GM23338 (cell line): ENCODE results near the gene SASH1. TPM values are rescaled to one million over a fixed set of nuclear protein-coding genes. Genes with fewer than 3 reads are reported as not detected.

ENCODE experiments used
- ATAC-seq: fragments of 200-7000 bp; cut with Tn5 transposase; 3 replicates; pipeline ENCODE4 v1.9.1; 2020
- DNase-seq: peaks from one replicate; pipeline ENCODE4 v3.0.0-alpha.2; 2015; ENCODE audit warnings: low spot score
- H2AFZ ChIP-seq: fragments of 200-600 bp; sonication (generic); 2 replicates; pipeline ENCODE4 v1.8.0; 2016; ENCODE audit warnings: antibody characterized with exemption, mild to moderate bottlenecking, moderate library complexity
- H3F3A ChIP-seq: fragments of 200-600 bp; sonication (generic); replicated peaks from 2 replicates; pipeline ENCODE4 v1.8.0; 2017; ENCODE audit warnings: antibody characterized with exemption, mixed run types, low read depth
- H3K27ac ChIP-seq: fragments of 200-600 bp; sonication (generic); 2 replicates; pipeline ENCODE4 v1.6.1; 2016; ENCODE audit warnings: low read depth
- H3K27me3 ChIP-seq: fragments of 200-600 bp; sonication (generic); 2 replicates; pipeline ENCODE4 v1.8.0; 2016; ENCODE audit warnings: mild to moderate bottlenecking, mixed run types, moderate library complexity; ENCODE audit not compliant: insufficient read depth
- H3K36me3 ChIP-seq: fragments of 200-600 bp; sonication (generic); 2 replicates; pipeline ENCODE4 v1.8.0; 2016; ENCODE audit warnings: mild to moderate bottlenecking; ENCODE audit not compliant: insufficient read depth
- H3K4me1 ChIP-seq: fragments of 200-600 bp; sonication (generic); 2 replicates; pipeline ENCODE4 v1.8.0; 2016; ENCODE audit warnings: mild to moderate bottlenecking, moderate library complexity; ENCODE audit not compliant: insufficient read depth
- H3K4me2 ChIP-seq: fragments of 200-600 bp; sonication (generic); 2 replicates; pipeline ENCODE4 v1.7.1; 2017; ENCODE audit warnings: mixed run types
- H3K4me3 ChIP-seq: fragments of 200-600 bp; sonication (generic); 2 replicates; pipeline ENCODE4 v1.6.1; 2016; ENCODE audit warnings: mixed run types
- H3K79me2 ChIP-seq: fragments of 200-600 bp; sonication (generic); replicated peaks from 2 replicates; pipeline ENCODE4 v1.8.0; 2017; ENCODE audit warnings: mild to moderate bottlenecking; ENCODE audit not compliant: insufficient read depth
- H3K9me2 ChIP-seq: fragments of 200-600 bp; sonication (generic); 2 replicates; pipeline ENCODE4 v1.8.0; 2017; ENCODE audit not compliant: insufficient read depth
- H4K20me1 ChIP-seq: fragments of 200-600 bp; sonication (generic); replicated peaks from 2 replicates; pipeline ENCODE4 v1.8.0; 2017; ENCODE audit warnings: mild to moderate bottlenecking; ENCODE audit not compliant: insufficient read depth
- H3K27ac Mint-ChIP-seq: 2 replicates; pipeline ENCODE4 v1.8.0; 2020; ENCODE audit warnings: inconsistent platforms, mild to moderate bottlenecking, moderate library complexity, mixed read lengths
- H3K27me3 Mint-ChIP-seq: 3 replicates; pipeline ENCODE4 v1.8.0; 2022; ENCODE audit warnings: low read depth, mild to moderate bottlenecking, moderate library complexity, mixed read lengths, inconsistent platforms; ENCODE audit not compliant: insufficient read depth, poor library complexity
- H3K36me3 Mint-ChIP-seq: 3 replicates; pipeline ENCODE4 v1.8.0; 2021; ENCODE audit warnings: low read depth, mild to moderate bottlenecking, inconsistent platforms, moderate library complexity, mixed read lengths
- H3K4me1 Mint-ChIP-seq: 3 replicates; pipeline ENCODE4 v1.8.0; 2020; ENCODE audit warnings: mild to moderate bottlenecking, inconsistent platforms, mixed read lengths
- H3K4me3 Mint-ChIP-seq: 3 replicates; pipeline ENCODE4 v1.8.0; 2021; ENCODE audit warnings: moderate library complexity, mild to moderate bottlenecking, inconsistent platforms, mixed read lengths
- H3K9me3 Mint-ChIP-seq: 3 replicates; pipeline ENCODE4 v1.8.0; 2020; ENCODE audit warnings: moderate library complexity, mild to moderate bottlenecking, inconsistent platforms, mixed read lengths
- CREB1 ChIP-seq: fragments of 250-450 bp; sonication (Bioruptor Pico); IDR thresholded peaks from 2 replicates; pipeline ENCODE4 v1.5.0; 2020; ENCODE audit warnings: low read depth, mild to moderate bottlenecking, moderate library complexity
- EZH2 ChIP-seq: fragments of 200-600 bp; sonication (generic); IDR thresholded peaks from one replicate; pipeline ENCODE4 v1.8.0; 2017; ENCODE audit warnings: antibody characterized with exemption, mild to moderate bottlenecking, low read depth; ENCODE audit not compliant: unreplicated experiment
- EZH2phosphoT487 ChIP-seq: fragments of 200-600 bp; sonication (generic); IDR thresholded peaks from one replicate; pipeline ENCODE4 v1.8.1; 2018; ENCODE audit warnings: antibody characterized with exemption; ENCODE audit not compliant: unreplicated experiment
- NANOG ChIP-seq: IDR thresholded peaks from 2 replicates; pipeline ENCODE4 v1.6.1; 2016; ENCODE audit warnings: antibody characterized with exemption, borderline replicate concordance
- POLR2AphosphoS5 ChIP-seq: IDR thresholded peaks from 2 replicates; pipeline ENCODE4 v1.6.1; 2016; ENCODE audit warnings: antibody characterized with exemption, low read depth
- STAT1 ChIP-seq: IDR thresholded peaks from one replicate; pipeline ENCODE4 v1.6.1; 2016; ENCODE audit warnings: antibody characterized with exemption; ENCODE audit not compliant: unreplicated experiment
- ZNF114 ChIP-seq: fragments of 250-450 bp; sonication (Bioruptor Pico); IDR thresholded peaks from 2 replicates; pipeline ENCODE4 v1.5.0; 2020; ENCODE audit warnings: mild to moderate bottlenecking, moderate library complexity
- ZNF331 ChIP-seq: fragments of 250-450 bp; sonication (Bioruptor Pico); IDR thresholded peaks from 2 replicates; pipeline ENCODE4 v1.5.0; 2020; ENCODE audit warnings: low read depth, mild to moderate bottlenecking, moderate library complexity
- polyA plus RNA-seq: library from polyadenylated mRNA; unstranded; fragments of >200 nt; fragmentation: Nextera tagmentation; extraction: Ambion mirVana; gene quantifications from 2 replicates; pipeline ENCODE4 v1.2.1, GENCODE V29; 2016
- total RNA-seq: library from RNA; depleted of rRNA; stranded (reverse); fragments of >200 nt; shearing (Covaris generic); gene quantifications from 2 replicates; pipeline ENCODE4 v1.2.3, GENCODE V29; 2014
- TF ChIP-seq, protein P1 (sequence below): fragments of 250-450 bp; sonication (Bioruptor Pico); IDR thresholded peaks from 2 replicates; pipeline ENCODE4 v1.5.0; 2020; ENCODE audit warnings: mild to moderate bottlenecking, moderate library complexity
- TF ChIP-seq, protein P2 (sequence below): IDR thresholded peaks from 2 replicates; pipeline ENCODE4 v1.6.1; 2016; ENCODE audit warnings: antibody characterized with exemption

The SASH1 gene
- total and polyA plus RNA-seq, 2 experiments from 2014 or later = 8.2 to 30.2 TPM

DNA sequence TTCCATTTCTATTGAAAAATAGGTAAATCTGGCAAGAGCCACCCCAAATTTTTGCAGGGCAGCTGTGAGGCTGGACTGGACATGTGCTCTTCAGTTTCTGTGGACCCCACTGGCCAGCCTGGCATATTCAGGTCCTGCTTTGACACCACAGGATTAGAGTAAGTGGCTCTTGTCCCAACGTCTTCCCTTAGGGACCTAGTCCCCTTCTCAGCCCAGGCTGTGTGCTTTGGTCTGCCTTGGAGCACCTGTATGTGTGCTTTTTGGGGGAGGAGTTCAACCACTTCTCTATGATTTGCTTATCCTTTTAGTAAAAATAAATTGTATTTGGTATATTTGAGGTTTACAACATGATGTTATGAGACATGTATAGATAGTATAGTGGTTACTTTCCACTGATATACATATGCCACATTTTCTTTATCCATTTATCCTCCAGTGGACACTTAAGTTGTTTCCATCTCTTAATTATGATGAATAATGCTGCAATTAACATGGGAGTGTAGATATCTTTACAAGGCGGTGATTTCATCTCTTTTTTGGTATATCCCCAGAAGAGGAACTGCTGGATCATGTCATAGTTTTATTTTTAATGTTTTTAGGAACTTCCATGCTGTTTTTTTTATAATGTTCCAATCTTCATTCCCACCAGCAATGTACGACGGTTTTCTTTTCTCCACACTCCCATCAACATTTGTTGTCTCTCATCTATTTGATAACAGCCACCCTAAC lies 236.4 kb downstream of the SASH1 start (continued):
- TF ChIP-seq, protein P1, sequence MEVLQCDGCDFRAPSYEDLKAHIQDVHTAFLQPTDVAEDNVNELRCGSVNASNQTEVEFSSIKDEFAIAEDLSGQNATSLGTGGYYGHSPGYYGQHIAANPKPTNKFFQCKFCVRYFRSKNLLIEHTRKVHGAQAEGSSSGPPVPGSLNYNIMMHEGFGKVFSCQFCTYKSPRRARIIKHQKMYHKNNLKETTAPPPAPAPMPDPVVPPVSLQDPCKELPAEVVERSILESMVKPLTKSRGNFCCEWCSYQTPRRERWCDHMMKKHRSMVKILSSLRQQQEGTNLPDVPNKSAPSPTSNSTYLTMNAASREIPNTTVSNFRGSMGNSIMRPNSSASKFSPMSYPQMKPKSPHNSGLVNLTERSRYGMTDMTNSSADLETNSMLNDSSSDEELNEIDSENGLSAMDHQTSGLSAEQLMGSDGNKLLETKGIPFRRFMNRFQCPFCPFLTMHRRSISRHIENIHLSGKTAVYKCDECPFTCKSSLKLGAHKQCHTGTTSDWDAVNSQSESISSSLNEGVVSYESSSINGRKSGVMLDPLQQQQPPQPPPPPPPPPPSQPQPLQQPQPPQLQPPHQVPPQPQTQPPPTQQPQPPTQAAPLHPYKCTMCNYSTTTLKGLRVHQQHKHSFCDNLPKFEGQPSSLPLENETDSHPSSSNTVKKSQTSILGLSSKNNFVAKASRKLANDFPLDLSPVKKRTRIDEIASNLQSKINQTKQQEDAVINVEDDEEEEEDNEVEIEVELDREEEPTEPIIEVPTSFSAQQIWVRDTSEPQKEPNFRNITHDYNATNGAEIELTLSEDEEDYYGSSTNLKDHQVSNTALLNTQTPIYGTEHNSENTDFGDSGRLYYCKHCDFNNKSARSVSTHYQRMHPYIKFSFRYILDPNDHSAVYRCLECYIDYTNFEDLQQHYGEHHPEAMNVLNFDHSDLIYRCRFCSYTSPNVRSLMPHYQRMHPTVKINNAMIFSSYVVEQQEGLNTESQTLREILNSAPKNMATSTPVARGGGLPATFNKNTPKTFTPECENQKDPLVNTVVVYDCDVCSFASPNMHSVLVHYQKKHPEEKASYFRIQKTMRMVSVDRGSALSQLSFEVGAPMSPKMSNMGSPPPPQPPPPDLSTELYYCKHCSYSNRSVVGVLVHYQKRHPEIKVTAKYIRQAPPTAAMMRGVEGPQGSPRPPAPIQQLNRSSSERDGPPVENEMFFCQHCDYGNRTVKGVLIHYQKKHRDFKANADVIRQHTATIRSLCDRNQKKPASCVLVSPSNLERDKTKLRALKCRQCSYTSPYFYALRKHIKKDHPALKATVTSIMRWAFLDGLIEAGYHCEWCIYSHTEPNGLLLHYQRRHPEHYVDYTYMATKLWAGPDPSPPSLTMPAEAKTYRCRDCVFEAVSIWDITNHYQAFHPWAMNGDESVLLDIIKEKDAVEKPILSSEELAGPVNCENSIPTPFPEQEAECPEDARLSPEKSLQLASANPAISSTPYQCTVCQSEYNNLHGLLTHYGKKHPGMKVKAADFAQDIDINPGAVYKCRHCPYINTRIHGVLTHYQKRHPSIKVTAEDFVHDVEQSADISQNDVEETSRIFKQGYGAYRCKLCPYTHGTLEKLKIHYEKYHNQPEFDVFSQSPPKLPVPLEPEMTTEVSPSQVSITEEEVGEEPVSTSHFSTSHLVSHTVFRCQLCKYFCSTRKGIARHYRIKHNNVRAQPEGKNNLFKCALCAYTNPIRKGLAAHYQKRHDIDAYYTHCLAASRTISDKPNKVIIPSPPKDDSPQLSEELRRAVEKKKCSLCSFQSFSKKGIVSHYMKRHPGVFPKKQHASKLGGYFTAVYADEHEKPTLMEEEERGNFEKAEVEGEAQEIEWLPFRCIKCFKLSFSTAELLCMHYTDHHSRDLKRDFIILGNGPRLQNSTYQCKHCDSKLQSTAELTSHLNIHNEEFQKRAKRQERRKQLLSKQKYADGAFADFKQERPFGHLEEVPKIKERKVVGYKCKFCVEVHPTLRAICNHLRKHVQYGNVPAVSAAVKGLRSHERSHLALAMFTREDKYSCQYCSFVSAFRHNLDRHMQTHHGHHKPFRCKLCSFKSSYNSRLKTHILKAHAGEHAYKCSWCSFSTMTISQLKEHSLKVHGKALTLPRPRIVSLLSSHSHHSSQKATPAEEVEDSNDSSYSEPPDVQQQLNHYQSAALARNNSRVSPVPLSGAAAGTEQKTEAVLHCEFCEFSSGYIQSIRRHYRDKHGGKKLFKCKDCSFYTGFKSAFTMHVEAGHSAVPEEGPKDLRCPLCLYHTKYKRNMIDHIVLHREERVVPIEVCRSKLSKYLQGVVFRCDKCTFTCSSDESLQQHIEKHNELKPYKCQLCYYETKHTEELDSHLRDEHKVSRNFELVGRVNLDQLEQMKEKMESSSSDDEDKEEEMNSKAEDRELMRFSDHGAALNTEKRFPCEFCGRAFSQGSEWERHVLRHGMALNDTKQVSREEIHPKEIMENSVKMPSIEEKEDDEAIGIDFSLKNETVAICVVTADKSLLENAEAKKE (CRISPR knock-in tag) = no peak
- TF ChIP-seq STAT1 (no peak), POLR2AphosphoS5 (no peak), ZNF331 (CRISPR knock-in tag) (no peak)
- TF ChIP-seq, protein P2, sequence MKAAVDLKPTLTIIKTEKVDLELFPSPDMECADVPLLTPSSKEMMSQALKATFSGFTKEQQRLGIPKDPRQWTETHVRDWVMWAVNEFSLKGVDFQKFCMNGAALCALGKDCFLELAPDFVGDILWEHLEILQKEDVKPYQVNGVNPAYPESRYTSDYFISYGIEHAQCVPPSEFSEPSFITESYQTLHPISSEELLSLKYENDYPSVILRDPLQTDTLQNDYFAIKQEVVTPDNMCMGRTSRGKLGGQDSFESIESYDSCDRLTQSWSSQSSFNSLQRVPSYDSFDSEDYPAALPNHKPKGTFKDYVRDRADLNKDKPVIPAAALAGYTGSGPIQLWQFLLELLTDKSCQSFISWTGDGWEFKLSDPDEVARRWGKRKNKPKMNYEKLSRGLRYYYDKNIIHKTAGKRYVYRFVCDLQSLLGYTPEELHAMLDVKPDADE = no peak

DNA sequence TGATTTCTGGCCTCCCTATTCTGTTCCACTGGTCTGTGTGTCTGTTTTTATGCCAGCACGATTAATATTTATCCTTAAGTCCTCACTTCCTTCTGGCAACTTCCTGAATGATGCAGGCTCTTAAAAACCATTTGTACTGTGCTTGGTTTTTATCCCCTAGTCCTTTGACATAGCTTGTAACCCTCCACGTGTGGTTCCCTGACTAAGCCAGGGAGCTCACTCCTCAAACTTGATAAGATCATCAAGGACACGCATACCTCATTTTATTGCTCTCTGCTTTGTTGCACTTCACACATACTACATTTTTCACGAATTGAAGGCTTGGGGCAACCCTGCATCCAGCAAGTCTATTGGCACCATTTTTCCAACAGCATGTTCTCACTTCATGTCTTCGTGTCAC lies 237.8 kb downstream of the SASH1 start:
- Histone ChIP-seq H3K27ac (no peak overlapping the region), H3K9me2 (no peaks in the 10 kb centered on the region), H2AFZ (no peak overlapping the region), H3F3A (no peaks in the 10 kb centered on the region), H3K79me2 (no peaks in the 10 kb centered on the region), H3K36me3 (0 out of 2 replicates have a peak, but pooled peaks cover 7% of the 10 kb centered on the region), H3K4me2 (no peak overlapping the region), H3K4me3 (no peak overlapping the region), H4K20me1 (no peaks in the 10 kb centered on the region), H3K4me1 (peaks cover 8% of the 10 kb centered on the region), H3K27me3 (no peaks in the 10 kb centered on the region)
- DNase-seq (no peak), ATAC-seq (no peak)
- H3K36me3 Mint-ChIP-seq = peaks cover 40% of the 10 kb centered on the region
- H3K4me3 Mint-ChIP-seq = no peak overlapping the region
- H3K4me1 Mint-ChIP-seq = peaks cover 18% of the 10 kb centered on the region
- peaks cover 1% of the 10 kb centered on the region for H3K27me3 Mint-ChIP-seq
- no peak overlapping the region for H3K27ac Mint-ChIP-seq
- H3K9me3 Mint-ChIP-seq = peaks cover 36% of the 10 kb centered on the region
- no peak for TF ChIP-seq CREB1
- no peak for TF ChIP-seq EZH2
- no peak for TF ChIP-seq EZH2phosphoT487
- TF ChIP-seq ZNF114 (CRISPR knock-in tag) = no peak
- no peak for TF ChIP-seq NANOG
